Astrocyte (in vitro differentiated cells and primary cell): Measurements from ENCODE around the gene PHLDA1. TPM values are rescaled to one million over a fixed set of nuclear protein-coding genes. Genes with fewer than 3 reads are reported as not detected.
"Not testable (repeated sequence)": the region's sequence is repeated elsewhere in the genome, so short reads cannot be mapped to it uniquely, and the experiment has no call there.

Source experiments
- DNase-seq: peaks from one replicate; pipeline ENCODE4 v3.0.0-alpha.2; 2010; ENCODE audit warnings: low read depth
- FAIRE-seq: peaks from 2 replicates; lab custom pipeline; 2011; peaks lifted over from hg19 to GRCh38; lab: Jason Lieb, UNC
- H2AFZ ChIP-seq: 2 replicates; pipeline ENCODE4 v1.6.0; 2012; ENCODE audit warnings: low read depth, low read length, inconsistent platforms
- H3K27ac ChIP-seq: 2 replicates; pipeline ENCODE4 v1.5.1; 2011; ENCODE audit warnings: low read depth, low read length, inconsistent platforms
- H3K27me3 ChIP-seq: 2 replicates; pipeline ENCODE4 v1.6.0; 2011; ENCODE audit warnings: low read length, inconsistent platforms; ENCODE audit not compliant: insufficient read depth
- H3K36me3 ChIP-seq: 2 replicates; pipeline ENCODE4 v1.5.1; 2011; ENCODE audit warnings: low read length, inconsistent platforms; ENCODE audit not compliant: insufficient read depth
- H3K4me1 ChIP-seq: 2 replicates; pipeline ENCODE4 v1.5.1; 2011; ENCODE audit warnings: low read length, inconsistent platforms; ENCODE audit not compliant: insufficient read depth
- H3K4me2 ChIP-seq: 2 replicates; pipeline ENCODE4 v1.6.0; 2012; ENCODE audit warnings: low read length, inconsistent platforms
- H3K4me3 ChIP-seq: 2 replicates; pipeline ENCODE4 v1.5.1; 2011; ENCODE audit warnings: low read depth, mild to moderate bottlenecking, low read length, inconsistent platforms; ENCODE audit not compliant: insufficient read depth
- H3K79me2 ChIP-seq: 2 replicates; pipeline ENCODE4 v1.6.0; 2012; ENCODE audit warnings: mild to moderate bottlenecking, low read length, inconsistent platforms; ENCODE audit not compliant: insufficient read depth
- H3K9ac ChIP-seq: 2 replicates; pipeline ENCODE4 v1.6.0; 2012; ENCODE audit warnings: mild to moderate bottlenecking, low read length, inconsistent platforms
- H3K9me3 ChIP-seq: 2 replicates; pipeline ENCODE4 v1.5.1; 2012; ENCODE audit warnings: low read depth, mild to moderate bottlenecking, low read length, inconsistent platforms; ENCODE audit not compliant: insufficient read depth
- H4K20me1 ChIP-seq: 2 replicates; pipeline ENCODE4 v1.6.0; 2012; ENCODE audit warnings: low read length, inconsistent platforms; ENCODE audit not compliant: insufficient read depth
- H3K27ac Mint-ChIP-seq: one replicate; pipeline ENCODE4 v1.8.0; 2021; ENCODE audit warnings: mild to moderate bottlenecking, mixed read lengths; ENCODE audit not compliant: unreplicated experiment
- H3K27me3 Mint-ChIP-seq: one replicate; pipeline ENCODE4 v1.8.0; 2021; ENCODE audit warnings: low read depth, mixed read lengths; ENCODE audit not compliant: unreplicated experiment
- H3K36me3 Mint-ChIP-seq: one replicate; pipeline ENCODE4 v1.8.0; 2021; ENCODE audit warnings: low read depth, mixed read lengths; ENCODE audit not compliant: unreplicated experiment
- H3K4me1 Mint-ChIP-seq: one replicate; pipeline ENCODE4 v1.8.0; 2021; ENCODE audit warnings: low read depth, mixed read lengths; ENCODE audit not compliant: unreplicated experiment
- H3K4me3 Mint-ChIP-seq: one replicate; pipeline ENCODE4 v1.8.0; 2021; ENCODE audit warnings: mild to moderate bottlenecking, moderate library complexity, mixed read lengths; ENCODE audit not compliant: unreplicated experiment
- H3K9me3 Mint-ChIP-seq: one replicate; pipeline ENCODE4 v1.8.0; 2021; ENCODE audit warnings: mild to moderate bottlenecking, mixed read lengths; ENCODE audit not compliant: unreplicated experiment
- EZH2 ChIP-seq: IDR thresholded peaks from 2 replicates; pipeline ENCODE4 v1.6.1; 2012; ENCODE audit warnings: mild to moderate bottlenecking, low read length, inconsistent platforms; ENCODE audit not compliant: insufficient read depth
- total RNA-seq: library from RNA; stranded (reverse); gene quantifications from 2 replicates; pipeline ENCODE4 v1.2.1, GENCODE V29; 2021
- TF ChIP-seq, protein P1 (sequence below): IDR thresholded peaks from 2 replicates; pipeline ENCODE4 v1.5.1; 2011; ENCODE audit warnings: low read depth, mild to moderate bottlenecking, inconsistent platforms, low read length, moderate library complexity; ENCODE audit not compliant: insufficient read depth

PHLDA1 gene
- total RNA-seq, 1 donor from 2014 or later: 43.9 TPM

DNA sequence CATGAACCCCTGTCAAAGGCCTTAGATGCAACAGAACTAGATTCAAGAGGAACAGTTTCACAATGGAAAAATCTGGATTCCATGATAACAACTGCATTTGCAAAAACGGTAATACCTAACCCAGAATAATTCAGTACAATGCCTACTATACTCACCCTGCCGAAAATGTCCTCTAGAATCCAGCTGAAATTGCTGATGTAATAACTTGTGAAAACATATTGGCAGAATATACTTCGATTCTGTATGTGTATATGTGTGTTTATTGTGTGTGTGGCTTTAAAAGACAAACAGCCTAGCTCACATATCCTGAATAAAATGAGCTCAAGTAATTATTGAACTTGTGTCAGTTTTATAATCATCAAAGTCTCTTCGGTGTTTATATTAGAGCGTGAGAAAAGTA is 46.0 kb downstream of the PHLDA1 start:
- FAIRE-seq (no peak), DNase-seq (no peak)
- H3K9ac ChIP-seq: no peak overlapping the region
- peaks cover 11% of the 10 kb centered on the region for H3K9me3 Mint-ChIP-seq
- H3K79me2 ChIP-seq: no peaks in the 10 kb centered on the region
- peaks cover 5% of the 10 kb centered on the region for H3K4me1 ChIP-seq
- H3K4me3 ChIP-seq: no peak overlapping the region
- H3K27ac Mint-ChIP-seq: no peak overlapping the region
- no peaks in the 10 kb centered on the region for H3K27me3 ChIP-seq
- H3K36me3 ChIP-seq: no peaks in the 10 kb centered on the region
- no peak overlapping the region for H3K27ac ChIP-seq
- TF ChIP-seq, protein P1, sequence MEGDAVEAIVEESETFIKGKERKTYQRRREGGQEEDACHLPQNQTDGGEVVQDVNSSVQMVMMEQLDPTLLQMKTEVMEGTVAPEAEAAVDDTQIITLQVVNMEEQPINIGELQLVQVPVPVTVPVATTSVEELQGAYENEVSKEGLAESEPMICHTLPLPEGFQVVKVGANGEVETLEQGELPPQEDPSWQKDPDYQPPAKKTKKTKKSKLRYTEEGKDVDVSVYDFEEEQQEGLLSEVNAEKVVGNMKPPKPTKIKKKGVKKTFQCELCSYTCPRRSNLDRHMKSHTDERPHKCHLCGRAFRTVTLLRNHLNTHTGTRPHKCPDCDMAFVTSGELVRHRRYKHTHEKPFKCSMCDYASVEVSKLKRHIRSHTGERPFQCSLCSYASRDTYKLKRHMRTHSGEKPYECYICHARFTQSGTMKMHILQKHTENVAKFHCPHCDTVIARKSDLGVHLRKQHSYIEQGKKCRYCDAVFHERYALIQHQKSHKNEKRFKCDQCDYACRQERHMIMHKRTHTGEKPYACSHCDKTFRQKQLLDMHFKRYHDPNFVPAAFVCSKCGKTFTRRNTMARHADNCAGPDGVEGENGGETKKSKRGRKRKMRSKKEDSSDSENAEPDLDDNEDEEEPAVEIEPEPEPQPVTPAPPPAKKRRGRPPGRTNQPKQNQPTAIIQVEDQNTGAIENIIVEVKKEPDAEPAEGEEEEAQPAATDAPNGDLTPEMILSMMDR: no peak
- no peak for TF ChIP-seq EZH2
- peaks cover 5% of the 10 kb centered on the region for H3K36me3 Mint-ChIP-seq
- no peaks in the 10 kb centered on the region for H3K27me3 Mint-ChIP-seq
- no peaks in the 10 kb centered on the region for H3K9me3 ChIP-seq
- peaks cover 6% of the 10 kb centered on the region for H3K4me1 Mint-ChIP-seq
- H3K4me3 Mint-ChIP-seq: no peak overlapping the region
- H4K20me1 ChIP-seq: no peaks in the 10 kb centered on the region
- no peak overlapping the region for H2AFZ ChIP-seq
- H3K4me2 ChIP-seq: no peak overlapping the region

DNA sequence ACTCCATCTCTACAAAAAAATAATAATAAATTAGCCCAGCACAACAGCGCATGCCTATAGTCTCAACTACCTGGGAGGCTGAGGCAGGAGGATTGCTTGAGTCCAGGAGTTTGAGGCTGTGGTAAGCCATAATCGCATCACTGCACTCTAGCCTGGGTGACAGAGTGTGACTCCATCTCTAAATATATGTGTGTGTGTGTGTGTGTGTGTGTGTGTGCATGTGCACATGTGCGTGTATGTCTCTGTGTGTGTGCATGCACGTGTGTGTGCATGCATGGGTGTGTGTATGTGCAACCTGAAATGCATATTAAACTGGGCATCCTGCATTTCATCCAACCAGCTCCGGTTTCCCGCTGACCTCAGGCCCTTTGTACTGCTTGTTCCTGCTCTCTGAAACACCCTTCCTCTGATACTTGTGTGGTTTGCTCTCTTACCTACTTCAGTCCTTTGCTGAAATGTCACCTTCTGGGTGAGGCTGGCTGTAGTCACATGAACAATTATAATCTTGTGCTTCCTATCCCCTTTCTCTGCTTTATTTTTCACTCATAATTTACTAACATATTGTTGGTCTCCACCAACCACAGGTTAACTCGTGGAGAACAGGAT is 46.9 kb downstream of the PHLDA1 start:
- Histone ChIP-seq H3K27me3 (no peaks in the 10 kb centered on the region), H3K4me1 (peaks cover 7% of the 10 kb centered on the region), H3K4me3 (no peak overlapping the region), H3K9me3 (no peaks in the 10 kb centered on the region), H4K20me1 (no peaks in the 10 kb centered on the region), H3K36me3 (no peaks in the 10 kb centered on the region), H3K4me2 (no peak overlapping the region), H3K27ac (no peak overlapping the region), H2AFZ (no peak overlapping the region), H3K79me2 (no peaks in the 10 kb centered on the region), H3K9ac (no peak overlapping the region)
- peaks cover 7% of the 10 kb centered on the region for H3K4me1 Mint-ChIP-seq
- no peak for FAIRE-seq
- peaks cover 11% of the 10 kb centered on the region for H3K9me3 Mint-ChIP-seq
- no peak overlapping the region for H3K4me3 Mint-ChIP-seq
- no peak overlapping the region for H3K27ac Mint-ChIP-seq
- DNase-seq: no peak
- no peaks in the 10 kb centered on the region for H3K27me3 Mint-ChIP-seq
- TF ChIP-seq EZH2: no peak
- TF ChIP-seq, protein P1: no peak
- H3K36me3 Mint-ChIP-seq: peaks cover 2% of the 10 kb centered on the region

DNA sequence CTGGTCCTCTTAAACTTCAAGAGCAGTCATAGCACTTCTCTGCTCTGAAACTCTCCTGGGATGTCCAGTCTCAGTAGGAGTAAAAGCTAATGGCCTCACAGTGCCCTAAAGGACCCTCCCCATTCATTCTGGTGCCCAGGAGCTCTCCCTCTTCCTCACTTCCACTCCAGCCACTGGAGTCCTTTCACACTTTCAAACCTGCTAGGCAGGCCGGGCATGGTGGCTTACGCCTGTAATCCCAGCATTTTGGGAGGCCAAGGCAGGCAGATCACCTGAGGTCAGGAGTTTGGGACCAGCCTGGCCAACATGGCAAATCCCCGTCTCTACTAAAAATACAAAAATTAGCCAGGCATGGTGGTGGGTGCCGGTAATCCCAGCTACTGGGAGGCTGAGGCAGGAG is 47.7 kb downstream of the PHLDA1 start:
- not testable (repeated sequence) for H3K4me3 Mint-ChIP-seq, H3K36me3 ChIP-seq, H3K27me3 Mint-ChIP-seq, H3K79me2 ChIP-seq, H4K20me1 ChIP-seq, H3K4me3 ChIP-seq, H3K27me3 ChIP-seq, H2AFZ ChIP-seq, DNase-seq, H3K4me2 ChIP-seq, H3K36me3 Mint-ChIP-seq, H3K9me3 ChIP-seq, FAIRE-seq, H3K9ac ChIP-seq, H3K27ac ChIP-seq
- peaks cover 10% of the 10 kb centered on the region for H3K9me3 Mint-ChIP-seq
- peak overlapping the region; percentile 41 for H3K27ac Mint-ChIP-seq
- H3K4me1 Mint-ChIP-seq: peaks cover 15% of the 10 kb centered on the region
- peaks cover 15% of the 10 kb centered on the region for H3K4me1 ChIP-seq
